Right atrium auricular region (tissue), 2 donors: ENCODE measurements around the gene PDZD2. TPM values are rescaled to one million over a fixed set of nuclear protein-coding genes. Genes with fewer than 3 reads are reported as not detected.

Experiments
- DNase-seq: peaks from one replicate; pipeline ENCODE4 v3.0.0-alpha.2; 2019; ENCODE audit warnings: low spot score
- H3K27ac ChIP-seq, 2 donors: fragments of 200-600 bp; sonication (generic); 1 replicate in 1 of 2; 2 replicates in 1 of 2; pipeline ENCODE4 v1.5.1; 2016 to 2019
- H3K27me3 ChIP-seq, 2 donors: fragments of 200-600 bp; sonication (generic); one replicate each; pipeline versions ENCODE4 v1.5.1 to v1.6.0; 2017 to 2019
- H3K36me3 ChIP-seq: fragments of 200-600 bp; sonication (generic); one replicate; pipeline ENCODE4 v1.5.1; 2016
- H3K4me1 ChIP-seq, 2 donors: fragments of 200-600 bp; sonication (generic); one replicate each; pipeline versions ENCODE4 v1.5.1 to v1.6.0; 2017 to 2019
- H3K4me3 ChIP-seq, 2 donors: fragments of 200-600 bp; sonication (generic); 1 replicate in 1 of 2; 2 replicates in 1 of 2; pipeline ENCODE4 v1.5.1; 2017 to 2019; ENCODE audit warnings: mild to moderate bottlenecking in 1 of 2, moderate library complexity in 1 of 2
- H3K9me3 ChIP-seq, 2 donors: fragments of 200-600 bp; sonication (generic); one replicate each; pipeline ENCODE4 v1.5.1; 2019
- CTCF ChIP-seq, 2 donors: fragments of 200-600 bp; sonication (generic); IDR thresholded peaks; one replicate each; pipeline ENCODE4 v1.5.1; 2019; ENCODE audit warnings: antibody characterized with exemption in 2 of 2
- total RNA-seq, 2 donors: library from RNA; depleted of rRNA; stranded (reverse); fragments of >200 nt; gene quantifications; one replicate each; pipeline ENCODE4 v1.1.0, GENCODE V29; 2016

Gene PDZD2
- total RNA-seq, 2 donors from 2014 or later, result 79.5 to 86.4 TPM

DNA sequence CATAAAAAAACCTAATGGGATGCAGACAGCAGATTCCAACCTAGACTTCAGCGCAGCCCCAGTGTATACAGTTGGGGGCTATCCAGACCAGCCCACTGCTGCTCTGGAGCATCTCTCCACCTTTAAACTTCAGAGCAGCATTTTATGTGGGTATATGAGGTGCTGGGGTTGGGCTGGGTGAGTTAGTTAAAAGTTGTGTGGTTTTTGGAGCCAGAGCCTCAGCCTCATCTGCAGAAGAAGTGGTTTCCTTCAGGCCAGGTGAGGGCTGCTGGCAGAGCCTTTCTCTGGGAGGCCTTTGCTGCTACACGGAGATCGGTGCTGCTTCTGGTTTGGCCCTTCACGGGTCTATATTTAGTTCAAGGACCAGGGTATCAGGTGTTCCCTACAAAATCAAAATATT, 228.3 kb downstream of the PDZD2 start:
- TF ChIP-seq CTCF (IDR thresholded peaks at IDR 0.05), result no peak
- H3K9me3 ChIP-seq, result no peaks in the 10 kb centered on the region
- DNase-seq, result no peak
- no peaks in the 10 kb centered on the region for H3K27me3 ChIP-seq
- H3K27ac ChIP-seq, result no peak overlapping the region
- H3K36me3 ChIP-seq, result no peaks in the 10 kb centered on the region
- no peak overlapping the region for H3K4me3 ChIP-seq
- H3K4me1 ChIP-seq, result peaks cover 0 to 8% of the 10 kb centered on the region in 2 donors

DNA sequence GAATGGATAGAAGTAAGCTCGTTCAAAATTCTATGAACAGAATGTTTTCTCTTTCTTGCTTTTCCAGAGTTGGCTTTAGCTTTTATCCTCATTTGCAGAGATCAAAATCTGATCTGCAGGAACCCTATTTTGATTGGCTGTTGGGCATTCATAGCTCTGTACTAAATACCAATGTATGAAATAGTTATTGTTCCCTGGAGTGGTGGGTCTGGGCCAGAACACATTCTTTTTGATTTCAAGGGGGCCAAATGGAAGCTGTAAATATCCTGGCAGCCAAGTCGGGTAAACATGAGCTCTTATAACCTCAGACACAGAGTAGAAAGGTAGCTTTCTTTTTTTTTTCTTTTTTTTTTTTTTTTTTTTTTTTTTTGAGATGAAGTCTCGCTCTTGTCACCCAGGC, 241.5 kb downstream of the PDZD2 start:
- Histone ChIP-seq H3K9me3 (no peaks in the 10 kb centered on the region), H3K27ac (no peak overlapping the region), H3K36me3 (no peaks in the 10 kb centered on the region), H3K27me3 (no peaks in the 10 kb centered on the region), H3K4me1 (no peaks in the 10 kb centered on the region), H3K4me3 (no peak overlapping the region)
- TF ChIP-seq CTCF (IDR thresholded peaks at IDR 0.05), result no peak
- DNase-seq, result no peak

DNA sequence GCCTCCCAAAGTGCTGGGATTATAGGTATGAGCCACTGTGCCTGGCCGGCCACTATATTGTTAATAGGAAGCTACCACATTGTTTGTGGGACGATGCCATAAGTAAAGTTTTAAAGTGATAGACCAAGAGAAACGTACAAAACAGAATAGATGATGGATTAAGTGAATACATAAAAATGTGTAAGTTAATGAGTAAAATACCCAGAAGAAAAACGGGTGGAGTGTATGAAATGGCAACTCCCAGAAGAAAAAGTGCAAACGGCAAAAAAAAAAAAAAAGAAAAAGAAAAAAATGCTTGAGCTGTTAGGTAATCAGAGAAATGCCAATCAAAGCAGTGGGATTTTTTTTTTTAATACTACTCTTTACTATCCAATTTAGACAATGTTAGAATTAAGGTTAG, 246.0 kb downstream of the PDZD2 start:
- Histone ChIP-seq H3K36me3 (no peaks in the 10 kb centered on the region), H3K4me1 (peaks cover 0 to 19% of the 10 kb centered on the region in 2 donors)
- no peak for TF ChIP-seq CTCF (IDR thresholded peaks at IDR 0.05)

GRCh38 chr5:31886206-31886605, 247.3 kb downstream of the PDZD2 start:
- Histone ChIP-seq H3K27ac (no peak overlapping the region), H3K36me3 (no peaks in the 10 kb centered on the region), H3K27me3 (no peaks in the 10 kb centered on the region), H3K4me3 (no peak overlapping the region), H3K9me3 (no peaks in the 10 kb centered on the region), H3K4me1 (peaks cover 0 to 19% of the 10 kb centered on the region in 2 donors)
- TF ChIP-seq CTCF (IDR thresholded peaks at IDR 0.05), result no peak
- DNase-seq, result no peak

More for the DNA sequence above, 246.0 kb downstream of the PDZD2 start:
- H3K4me3 ChIP-seq, result no peak overlapping the region
- H3K27me3 ChIP-seq, result no peaks in the 10 kb centered on the region
- no peaks in the 10 kb centered on the region for H3K9me3 ChIP-seq
- no peak for DNase-seq
- H3K27ac ChIP-seq, result no peak overlapping the region

DNA sequence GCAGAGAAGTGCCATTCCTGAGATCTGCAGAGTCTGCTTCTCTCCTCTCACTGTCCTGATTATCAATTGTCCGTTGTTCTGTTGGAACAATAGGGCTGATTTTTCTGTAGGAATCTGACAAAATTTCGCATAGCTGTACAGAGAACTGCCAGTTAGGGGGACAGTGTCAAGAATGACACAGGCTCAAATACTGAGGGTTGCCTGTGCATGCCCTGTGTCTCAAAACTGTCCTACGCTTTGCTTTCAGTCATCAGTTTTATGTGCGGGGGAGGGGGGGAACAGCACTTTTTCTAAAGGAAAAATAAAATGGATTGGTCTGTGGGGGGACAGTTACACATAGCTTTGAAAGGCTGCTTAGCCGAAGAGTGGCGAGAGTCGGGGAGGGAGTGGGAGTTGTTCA, 248.6 kb downstream of the PDZD2 start:
- H3K27me3 ChIP-seq, result no peaks in the 10 kb centered on the region
- no peaks in the 10 kb centered on the region for H3K9me3 ChIP-seq
- no peaks in the 10 kb centered on the region for H3K36me3 ChIP-seq
- H3K4me1 ChIP-seq, result peaks cover 0 to 19% of the 10 kb centered on the region in 2 donors
- H3K27ac ChIP-seq, result no peak overlapping the region
- TF ChIP-seq CTCF (IDR thresholded peaks at IDR 0.05), result no peak
- no peak for DNase-seq
- no peak overlapping the region for H3K4me3 ChIP-seq

DNA sequence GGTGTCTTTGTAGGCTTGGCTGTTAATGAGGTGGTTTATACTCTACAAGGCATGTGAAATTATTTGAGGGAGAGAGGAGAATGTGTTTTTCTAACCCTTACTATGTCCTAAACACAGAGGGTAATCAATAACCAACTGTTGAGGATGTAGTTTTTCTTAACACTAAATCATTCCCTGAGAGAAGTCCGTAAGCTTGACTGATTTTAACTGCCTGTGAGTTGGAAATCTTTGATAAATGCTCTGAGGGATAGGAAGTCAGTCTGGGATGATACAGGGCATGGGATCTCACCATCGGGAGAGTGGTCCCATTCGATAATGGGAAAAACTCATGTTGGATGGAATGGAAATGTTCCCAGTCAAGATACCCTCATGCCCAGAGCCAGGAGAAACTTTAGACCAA, 249.6 kb downstream of the PDZD2 start:
- DNase-seq, result no peak
- H3K27ac ChIP-seq, result no peak overlapping the region
- no peak for TF ChIP-seq CTCF (IDR thresholded peaks at IDR 0.05)
- H3K9me3 ChIP-seq, result no peaks in the 10 kb centered on the region
- H3K4me3 ChIP-seq, result no peak overlapping the region
- no peaks in the 10 kb centered on the region for H3K27me3 ChIP-seq
- H3K4me1 ChIP-seq, result peaks cover 0 to 19% of the 10 kb centered on the region in 2 donors
- no peaks in the 10 kb centered on the region for H3K36me3 ChIP-seq
